ENCODE measurements around the gene PI4KA.

DNA sequence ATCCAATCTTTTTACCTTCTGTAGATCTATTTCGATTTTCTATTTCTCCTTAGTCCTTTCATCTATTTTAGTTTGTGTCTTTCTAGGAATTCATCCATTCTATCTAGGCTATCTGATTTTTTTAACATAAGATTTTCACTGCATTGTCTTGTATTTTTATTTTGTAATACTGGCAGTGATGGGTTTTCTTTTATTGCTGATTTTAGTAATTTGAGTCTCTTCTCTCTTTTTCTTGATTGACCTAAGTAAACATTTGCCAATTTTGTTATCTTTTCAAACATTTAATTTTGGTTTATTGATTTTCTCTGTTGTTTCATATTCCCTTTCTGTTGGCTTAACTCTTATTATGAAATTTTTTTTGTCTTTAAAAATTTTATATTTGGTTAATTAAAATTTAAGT lies 192.1 kb downstream of the PI4KA start:
- TF ChIP-seq, protein P1, sequence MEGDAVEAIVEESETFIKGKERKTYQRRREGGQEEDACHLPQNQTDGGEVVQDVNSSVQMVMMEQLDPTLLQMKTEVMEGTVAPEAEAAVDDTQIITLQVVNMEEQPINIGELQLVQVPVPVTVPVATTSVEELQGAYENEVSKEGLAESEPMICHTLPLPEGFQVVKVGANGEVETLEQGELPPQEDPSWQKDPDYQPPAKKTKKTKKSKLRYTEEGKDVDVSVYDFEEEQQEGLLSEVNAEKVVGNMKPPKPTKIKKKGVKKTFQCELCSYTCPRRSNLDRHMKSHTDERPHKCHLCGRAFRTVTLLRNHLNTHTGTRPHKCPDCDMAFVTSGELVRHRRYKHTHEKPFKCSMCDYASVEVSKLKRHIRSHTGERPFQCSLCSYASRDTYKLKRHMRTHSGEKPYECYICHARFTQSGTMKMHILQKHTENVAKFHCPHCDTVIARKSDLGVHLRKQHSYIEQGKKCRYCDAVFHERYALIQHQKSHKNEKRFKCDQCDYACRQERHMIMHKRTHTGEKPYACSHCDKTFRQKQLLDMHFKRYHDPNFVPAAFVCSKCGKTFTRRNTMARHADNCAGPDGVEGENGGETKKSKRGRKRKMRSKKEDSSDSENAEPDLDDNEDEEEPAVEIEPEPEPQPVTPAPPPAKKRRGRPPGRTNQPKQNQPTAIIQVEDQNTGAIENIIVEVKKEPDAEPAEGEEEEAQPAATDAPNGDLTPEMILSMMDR (IDR thresholded peaks at IDR 0.05 in 8 of 11, conservative IDR thresholded peaks at IDR 0.05 in 3 of 11) = no peak
- no peak for TF ChIP-seq POLR2A (IDR thresholded peaks at IDR 0.05)
- TF ChIP-seq POLR2AphosphoS5 (IDR thresholded peaks at IDR 0.05) = no peak

Data from spleen (tissue), 7 donors.